Occipital lobe (tissue), 2 donors: ENCODE data around the gene SRGAP1. TPM values are rescaled to one million over a fixed set of nuclear protein-coding genes. Genes with fewer than 3 reads are reported as not detected.
A peak's percentile ranks its signal among the peaks of the same experiment; 100 is the strongest.

Source experiments
- DNase-seq: peaks from one replicate; lab custom pipeline; 2025; lab: John Stamatoyannopoulos, UW
- total RNA-seq: library from RNA; depleted of rRNA; stranded (reverse); fragments of >200 nt; gene quantifications from one replicate; pipeline ENCODE4 v1.2.3, GENCODE V29; 2014

SRGAP1 gene
- 40.7 TPM for total RNA-seq

DNA sequence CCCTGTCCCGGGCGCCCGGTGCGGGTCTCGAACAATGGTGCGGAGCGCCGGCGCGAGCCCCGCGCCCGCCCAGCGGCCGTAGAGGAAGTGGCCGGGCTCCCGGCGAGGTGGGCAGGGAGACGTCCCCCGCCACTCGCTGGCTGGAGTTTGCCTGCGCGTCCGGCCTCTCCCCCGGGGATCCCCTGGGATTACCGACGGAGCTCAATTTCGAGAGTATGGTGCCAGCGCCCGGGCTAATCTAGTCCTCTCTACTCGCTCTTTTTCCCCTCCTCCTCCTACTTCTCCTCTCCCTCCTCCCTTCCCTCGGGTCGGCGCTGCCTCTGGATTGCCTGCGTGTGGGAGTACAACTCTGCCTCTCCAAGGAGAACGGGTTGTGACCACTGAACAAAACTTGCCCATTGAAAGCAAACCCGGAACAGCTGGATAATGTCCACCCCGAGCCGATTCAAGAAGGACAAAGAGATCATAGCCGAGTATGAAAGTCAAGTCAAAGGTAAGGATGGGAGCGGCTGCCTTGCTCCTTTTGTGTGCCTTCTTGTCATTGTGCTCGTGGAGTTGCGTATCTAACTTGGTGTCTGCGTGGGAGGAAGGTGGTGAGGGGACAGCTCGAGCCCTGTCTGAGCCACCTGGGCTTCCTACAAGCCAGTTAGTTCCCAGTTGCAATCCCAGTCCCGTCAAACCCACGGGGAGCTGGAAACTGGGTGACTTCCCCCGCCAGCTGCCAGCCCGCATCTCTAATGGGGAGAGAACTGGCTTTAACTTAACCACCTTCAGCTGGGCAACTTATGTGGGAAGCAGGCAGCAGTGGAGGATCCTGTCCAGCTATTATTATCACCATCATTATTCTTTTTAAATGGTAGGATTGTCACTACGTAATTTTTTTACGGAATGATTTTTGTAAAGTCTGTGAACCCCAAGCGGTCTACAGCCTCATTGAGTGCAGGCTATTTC, at the start of gene SRGAP1:
TSS of gene SRGAP1 (plus strand) at position 310 of the 951 bp plus-strand sequence. CDS start at position 427, 117 bp downstream.
- DNase-seq = peak; percentile 17

DNA sequence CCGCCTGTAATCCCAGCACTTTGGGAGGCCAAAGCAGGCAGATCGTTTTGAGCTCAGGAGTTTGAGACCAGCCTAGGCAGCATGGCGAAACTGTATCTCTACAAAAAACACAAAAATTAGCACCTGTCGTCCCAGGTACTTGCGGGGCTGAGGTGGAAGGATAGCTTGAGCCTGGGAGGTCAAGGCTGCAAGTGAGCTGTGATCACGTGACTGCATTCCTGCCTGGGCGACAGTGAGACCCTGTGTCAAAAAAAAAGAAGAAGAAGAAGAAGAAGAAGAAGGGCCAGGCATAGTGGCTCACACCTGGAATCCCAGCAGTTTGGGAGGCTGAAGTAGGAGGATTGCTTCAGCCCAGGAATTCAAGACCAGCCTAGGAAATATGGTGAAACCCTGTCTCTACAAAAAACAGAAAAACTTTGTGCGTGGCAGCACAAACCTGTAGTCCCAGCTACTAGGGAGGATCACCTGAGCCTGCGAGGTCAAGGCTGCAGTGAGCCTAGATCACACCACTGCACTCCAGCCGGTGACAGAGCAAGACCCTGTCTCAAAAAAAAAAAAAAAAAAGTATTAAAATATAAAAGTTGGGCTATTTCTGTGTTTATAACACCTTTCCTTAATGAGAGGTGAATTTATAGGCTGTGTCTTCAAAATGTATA, 49.3 kb upstream of the SRGAP1 start:
- no peak for DNase-seq

DNA sequence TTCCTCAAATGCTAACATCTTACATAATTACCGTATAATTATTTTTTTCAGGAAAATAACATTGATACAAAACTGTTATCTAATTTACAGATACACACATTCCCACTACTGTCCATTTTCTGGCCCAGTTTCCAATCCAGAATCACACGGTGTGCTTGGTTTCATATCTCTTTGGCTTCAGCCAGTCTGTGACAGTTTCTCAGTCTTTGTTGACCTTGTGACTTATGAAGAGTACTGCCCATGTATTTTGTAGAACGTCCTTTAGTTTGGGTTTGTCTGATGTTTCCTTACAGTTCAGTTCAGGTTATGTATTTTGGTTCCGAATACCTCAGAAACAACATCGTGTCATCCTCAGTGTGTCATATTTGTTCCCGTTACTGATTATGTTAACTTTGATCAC, 48.6 kb upstream of the SRGAP1 start:
- no peak for DNase-seq

DNA sequence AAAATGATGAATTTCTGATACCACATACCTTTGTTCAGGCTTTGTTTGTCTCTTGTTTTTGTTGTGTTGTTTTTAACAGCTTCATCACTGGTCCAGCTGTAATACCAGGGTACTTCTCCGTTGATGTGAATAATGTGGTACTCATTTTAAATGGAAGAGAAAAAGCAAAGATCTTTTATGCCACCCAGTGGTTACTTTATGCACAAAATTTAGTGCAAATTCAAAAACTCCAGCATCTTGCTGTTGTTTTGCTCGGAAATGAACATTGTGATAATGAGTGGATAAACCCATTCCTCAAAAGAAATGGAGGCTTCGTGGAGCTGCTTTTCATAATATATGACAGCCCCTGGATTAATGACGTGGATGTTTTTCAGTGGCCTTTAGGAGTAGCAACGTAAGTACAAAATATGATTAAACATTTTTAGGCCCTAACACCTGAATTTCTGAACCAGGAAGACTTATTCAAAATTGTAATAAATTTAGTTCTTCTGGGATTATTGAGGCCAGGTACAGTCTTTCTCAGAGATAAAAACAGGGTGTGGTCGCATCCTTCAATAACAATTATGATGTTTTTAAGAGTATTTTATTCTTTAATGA, 42.4 kb upstream of the SRGAP1 start:
- DNase-seq = no peak

DNA sequence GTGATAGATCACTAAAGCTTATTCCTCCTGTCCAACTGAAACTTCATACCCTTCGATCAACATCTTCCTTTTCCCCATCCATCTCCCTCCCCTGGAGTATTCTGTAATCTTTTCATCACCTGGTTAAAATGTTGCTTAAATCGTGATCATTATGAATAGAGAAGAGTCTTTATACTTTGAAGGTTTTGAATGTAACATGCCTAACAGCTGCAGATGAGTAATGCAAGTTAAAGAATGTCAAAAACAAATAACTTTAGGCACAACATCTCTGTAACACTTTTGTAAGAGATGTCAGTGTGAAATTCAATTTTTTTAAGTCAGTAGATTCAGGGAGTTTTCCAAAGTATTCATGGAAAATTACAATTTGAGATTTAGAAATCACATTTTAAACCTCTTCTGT, 39.8 kb upstream of the SRGAP1 start:
- no peak for DNase-seq

DNA sequence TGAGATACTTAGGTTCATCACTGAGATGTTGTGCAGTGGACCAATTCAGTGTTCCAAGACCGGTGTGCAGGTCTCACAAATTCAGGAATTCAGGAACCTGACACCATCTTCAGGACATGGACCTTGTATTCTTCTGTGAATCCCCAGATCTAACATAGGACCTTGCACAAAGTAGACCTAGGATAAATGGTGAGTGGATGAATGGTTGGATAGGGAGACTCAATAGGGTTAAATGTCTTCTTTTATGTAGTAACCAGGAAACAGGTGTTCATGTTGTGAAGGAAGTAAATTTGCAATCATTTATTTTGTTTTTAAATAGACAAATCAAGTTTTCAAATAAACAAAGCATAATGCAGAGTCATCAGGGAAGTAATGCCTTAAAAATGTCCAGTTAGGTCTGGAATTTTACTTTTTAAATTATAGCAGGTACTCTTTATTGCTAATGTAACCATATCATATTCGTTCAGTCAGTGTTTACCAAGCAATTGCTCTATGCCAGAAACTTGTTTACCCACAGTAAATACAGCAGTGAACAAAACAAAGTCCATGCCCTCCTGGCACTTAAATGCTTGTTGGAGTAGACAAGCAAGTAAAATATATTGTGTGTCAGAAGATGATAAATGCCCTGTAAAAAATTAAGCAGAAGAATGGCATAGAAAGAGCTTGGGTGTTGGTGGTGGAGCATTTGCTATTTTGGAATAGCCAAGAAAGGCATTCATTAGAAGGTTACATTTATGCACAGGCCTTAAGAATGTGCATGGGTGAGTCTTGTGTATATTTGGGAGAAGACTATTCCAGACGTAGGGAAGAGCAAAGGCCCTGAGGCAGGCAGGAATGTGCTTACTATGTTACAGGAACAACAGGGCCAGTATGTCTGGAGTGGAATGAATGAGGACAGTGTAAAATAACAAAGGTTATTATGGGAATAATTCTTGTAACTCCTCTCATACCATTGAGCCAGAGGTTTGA, 38.5 kb upstream of the SRGAP1 start:
- no peak for DNase-seq

DNA sequence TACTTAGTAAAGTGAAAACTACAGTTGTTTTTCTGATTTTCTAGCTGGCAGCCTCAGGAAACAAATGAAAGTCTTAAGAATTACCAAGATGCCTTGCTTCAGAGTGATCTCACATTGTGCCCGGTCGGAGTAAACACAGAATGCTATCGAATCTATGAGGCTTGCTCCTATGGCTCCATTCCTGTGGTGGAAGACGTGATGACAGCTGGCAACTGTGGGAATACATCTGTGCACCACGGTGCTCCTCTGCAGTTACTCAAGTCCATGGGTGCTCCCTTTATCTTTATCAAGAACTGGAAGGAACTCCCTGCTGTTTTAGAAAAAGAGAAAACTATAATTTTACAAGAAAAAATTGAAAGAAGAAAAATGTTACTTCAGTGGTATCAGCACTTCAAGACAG, 35.9 kb upstream of the SRGAP1 start:
- DNase-seq = no peak

DNA sequence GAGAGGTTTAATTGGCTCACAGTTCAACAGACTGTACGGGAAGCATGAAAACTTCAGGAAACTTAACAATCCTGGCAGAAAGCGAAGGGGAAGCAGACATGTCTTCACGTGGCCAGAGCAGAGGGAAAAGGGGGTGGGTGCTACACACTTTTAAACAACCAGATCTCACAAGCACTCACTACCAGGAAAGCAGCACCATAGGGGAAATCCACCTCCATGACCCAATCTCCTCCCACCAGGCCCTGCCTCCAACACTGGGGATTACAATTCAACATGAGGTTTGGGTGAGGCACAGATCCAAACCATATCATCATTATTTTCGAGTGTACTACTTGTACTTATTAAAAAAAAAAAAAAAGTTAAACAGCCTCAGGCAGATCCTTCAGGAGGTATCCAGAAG, 34.9 kb upstream of the SRGAP1 start:
- no peak for DNase-seq

DNA sequence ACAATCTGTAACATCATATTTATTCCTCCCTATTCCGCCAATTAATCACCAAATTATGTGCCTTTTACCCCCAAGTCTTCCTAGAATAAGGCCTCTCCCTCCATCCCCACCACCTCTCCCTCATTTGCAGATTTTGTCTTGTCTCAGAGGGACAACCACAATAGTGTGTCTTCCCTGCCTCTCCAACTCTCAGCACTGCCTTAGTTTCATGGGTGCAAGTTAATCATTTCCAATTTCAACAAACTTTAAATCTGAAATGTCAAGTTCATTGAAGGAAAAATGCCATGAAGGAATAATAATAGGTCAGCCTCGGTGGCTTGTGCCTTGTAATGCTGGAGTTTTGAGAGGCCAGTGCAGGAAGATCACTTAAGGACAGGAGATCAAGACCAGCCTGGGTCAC, 33.2 kb upstream of the SRGAP1 start:
- no peak for DNase-seq

DNA sequence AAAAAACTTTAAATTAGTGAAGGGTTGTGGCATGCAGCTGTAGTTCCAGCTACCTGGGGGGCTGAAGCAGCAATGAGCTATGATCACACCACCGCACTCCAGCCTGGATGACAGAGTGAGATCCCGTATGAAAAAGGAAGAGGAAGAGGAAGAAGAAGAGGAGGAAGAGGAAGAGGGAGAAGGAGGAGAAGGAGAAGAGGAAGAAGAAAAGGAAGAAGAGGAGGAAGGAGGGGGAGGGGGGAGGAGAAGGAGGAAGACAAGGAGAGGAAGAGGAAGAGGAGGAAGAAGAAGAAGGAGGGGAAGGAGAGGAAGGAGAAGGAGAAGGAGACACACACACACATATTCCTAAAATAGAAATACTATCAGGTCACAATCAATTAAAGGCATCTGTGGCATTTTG, 32.7 kb upstream of the SRGAP1 start:
- no peak for DNase-seq

DNA sequence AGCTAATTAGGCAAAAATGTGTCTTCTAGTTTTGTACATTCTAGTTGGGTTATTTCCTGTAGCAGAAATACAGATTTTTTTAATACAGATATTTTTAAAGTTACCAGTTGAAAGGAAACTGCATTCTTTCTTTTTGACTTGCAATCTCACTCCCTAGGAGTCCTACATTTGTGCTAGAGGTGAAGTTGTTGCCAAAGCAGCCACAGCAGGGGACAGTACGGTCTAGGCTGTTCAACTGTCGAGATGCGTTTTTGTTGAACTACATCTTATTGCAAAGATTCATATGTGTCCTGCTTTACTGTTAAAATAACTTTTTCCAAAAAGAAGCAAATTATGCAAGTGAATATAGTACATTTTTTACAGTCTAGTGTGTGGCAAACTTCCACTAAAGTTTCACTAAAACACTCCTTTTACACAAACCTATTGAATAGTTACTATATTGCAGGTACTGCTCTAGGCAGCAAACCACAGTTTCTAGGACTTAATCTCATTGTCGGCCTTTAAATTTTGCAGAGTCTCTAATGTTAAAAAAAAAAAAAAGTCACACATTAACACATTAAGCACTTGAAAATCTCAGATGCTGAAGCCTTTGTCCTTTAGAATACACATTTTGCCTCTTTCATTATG, 30.2 kb upstream of the SRGAP1 start:
- DNase-seq = no peak

DNA sequence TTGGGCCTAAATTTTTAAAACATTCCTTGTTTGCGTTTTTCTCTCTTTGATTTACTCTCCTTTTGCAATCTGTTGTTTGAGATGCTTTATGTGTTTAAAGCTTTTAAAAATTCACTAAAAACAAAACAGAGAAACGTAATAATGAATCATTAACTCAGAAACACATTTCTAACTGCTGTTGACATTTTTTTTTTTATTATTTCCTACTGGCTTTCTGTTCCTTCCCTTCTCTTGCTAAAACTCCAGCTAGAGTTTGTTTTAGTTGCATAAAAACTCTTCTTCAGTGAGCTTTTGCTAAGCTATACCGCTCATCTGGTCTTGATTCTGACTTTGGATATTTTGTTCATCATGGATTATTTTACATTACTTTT, 29.0 kb upstream of the SRGAP1 start:
- no peak for DNase-seq

DNA sequence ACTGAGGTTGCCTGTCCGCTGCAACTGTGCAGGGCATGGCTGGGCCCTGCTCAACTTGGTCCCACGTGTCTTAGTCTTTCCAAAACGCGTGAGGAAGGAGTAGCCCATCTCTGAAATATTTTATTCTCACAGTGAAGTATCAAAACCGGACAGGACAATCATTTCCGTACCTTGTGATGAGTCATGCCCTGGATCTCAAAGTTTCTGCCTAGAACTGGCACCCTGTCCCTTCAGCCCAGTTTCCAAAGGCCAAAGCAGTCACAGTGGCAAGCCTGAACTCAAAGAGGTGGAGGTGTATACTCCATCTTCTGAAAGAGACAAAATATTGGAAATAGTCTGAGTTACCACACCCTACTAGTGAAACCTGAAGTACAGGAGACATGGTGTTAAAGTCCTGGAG, 28.5 kb upstream of the SRGAP1 start:
- no peak for DNase-seq

DNA sequence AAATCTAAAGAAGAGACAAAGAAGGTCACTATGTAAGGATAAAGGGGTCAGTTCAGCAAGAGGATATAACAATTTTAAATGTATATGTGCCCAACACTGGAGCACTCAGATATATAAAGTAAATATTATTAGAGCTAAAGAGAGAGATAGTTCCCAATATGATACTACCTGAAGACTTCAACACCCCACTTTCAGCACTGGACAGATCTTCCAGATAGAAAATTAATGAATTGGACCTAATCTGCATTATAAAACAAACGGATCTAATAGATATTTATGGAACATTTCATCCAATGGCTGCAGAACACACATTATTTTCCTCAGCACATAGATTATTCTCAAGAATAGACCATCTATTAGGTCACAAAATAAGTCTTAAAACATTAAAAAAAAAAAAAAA, 24.1 kb upstream of the SRGAP1 start:
- no peak for DNase-seq

DNA sequence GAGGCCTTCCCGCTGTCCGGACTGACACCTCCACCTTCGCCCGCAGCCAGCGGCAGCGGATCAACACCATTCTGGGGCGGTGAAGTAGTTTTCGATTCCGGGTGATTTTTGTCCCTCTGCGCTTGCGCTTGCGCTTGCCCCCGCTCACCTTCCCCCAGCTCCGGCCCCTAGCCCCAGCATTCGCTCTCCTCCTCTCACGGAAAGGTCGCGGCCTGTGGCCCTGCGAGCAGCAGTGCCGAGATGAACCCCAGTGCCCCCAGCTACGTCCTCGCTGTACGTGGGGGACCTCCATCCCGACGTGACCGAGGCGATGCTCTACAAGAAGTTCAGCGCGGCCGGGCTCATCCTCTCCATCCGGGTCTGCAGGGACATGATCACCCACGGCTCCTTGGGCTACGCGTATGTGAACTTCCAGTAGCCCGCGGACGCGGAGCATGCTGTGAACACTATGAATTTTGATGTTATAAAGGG, 22.7 kb upstream of the SRGAP1 start:
- no peak for DNase-seq

DNA sequence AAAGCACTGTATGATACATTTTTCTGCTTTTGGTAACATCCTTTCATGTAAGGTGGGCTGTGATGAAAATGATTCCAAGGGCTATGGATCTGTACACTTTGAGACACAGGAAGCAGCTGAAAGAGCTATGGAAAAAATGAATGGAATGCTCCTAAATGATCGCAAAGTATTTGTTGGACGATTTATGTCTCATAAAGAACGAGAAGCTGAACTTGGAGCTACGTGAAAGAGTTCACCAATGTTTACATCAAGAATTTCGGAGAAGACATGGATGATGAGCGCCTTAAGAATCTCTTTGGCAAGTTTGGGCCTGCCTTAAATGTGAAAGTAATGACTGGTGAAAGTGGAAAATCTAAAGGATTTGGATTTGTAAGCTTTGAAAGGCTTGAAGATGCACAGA, 22.1 kb upstream of the SRGAP1 start:
- no peak for DNase-seq

DNA sequence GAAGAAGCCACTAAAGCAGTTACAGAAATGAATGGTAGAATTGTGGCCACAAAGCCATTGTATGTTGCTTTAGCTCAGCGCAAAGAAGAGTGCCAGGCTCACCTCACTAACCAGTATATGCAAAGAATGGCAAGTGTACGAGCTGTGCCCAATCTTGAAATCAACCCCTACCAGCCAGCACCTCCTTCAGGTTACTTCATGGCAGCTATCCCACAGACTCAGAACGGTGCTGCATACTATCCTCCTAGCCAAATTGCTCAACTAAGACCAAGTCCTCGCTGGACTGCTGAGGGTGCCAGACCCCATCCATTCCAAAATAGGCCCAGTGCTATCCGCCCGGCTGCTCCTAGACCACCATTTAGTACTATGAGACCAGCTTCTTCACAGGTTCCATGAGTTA, 21.5 kb upstream of the SRGAP1 start:
- no peak for DNase-seq

DNA sequence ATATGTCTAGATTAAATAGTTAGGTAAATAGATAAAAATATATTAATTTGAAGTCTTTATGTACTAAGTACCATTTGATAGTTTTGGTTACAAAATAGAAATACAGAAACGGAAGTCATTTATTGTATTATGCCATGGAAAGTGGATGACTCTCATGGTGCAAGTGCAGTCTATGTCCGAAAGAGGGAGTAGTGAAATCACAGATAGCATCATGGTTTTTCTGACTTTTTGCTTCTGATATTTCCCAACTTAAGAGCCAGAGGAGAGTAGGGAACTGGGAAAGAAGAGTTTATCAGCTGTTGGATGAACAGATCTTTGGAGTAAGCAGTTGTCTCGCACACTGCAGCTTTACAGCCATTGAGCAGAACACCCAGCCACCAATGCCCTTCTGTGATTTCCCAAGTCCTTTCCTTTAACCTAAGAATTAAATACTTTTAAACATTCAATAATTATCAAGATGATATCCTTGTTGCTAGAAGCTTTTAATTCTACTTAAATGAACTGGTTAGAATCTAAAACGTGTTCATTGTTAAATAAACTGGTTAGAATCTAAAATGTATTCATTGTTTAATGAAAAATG, 18.4 kb upstream of the SRGAP1 start:
- DNase-seq = no peak

DNA sequence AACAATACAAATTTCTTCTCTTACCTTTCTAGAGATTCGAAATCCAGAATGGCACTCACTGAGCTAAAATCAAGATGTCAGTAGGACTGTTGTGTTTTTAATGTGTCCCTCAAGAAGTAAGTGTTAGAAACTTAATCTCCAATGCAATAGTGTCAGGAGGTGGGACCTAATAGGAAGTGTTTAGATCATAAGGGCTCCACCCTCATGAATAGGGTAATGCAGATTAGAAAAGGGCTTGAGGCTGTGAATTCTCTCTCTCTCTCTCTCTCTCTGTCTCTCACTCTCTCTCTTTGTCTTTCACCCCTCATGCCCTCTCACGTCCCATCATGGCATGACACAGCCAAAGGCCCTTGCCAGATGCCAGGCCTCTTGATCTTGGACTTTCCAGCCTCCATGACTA, 15.6 kb upstream of the SRGAP1 start:
- no peak for DNase-seq

DNA sequence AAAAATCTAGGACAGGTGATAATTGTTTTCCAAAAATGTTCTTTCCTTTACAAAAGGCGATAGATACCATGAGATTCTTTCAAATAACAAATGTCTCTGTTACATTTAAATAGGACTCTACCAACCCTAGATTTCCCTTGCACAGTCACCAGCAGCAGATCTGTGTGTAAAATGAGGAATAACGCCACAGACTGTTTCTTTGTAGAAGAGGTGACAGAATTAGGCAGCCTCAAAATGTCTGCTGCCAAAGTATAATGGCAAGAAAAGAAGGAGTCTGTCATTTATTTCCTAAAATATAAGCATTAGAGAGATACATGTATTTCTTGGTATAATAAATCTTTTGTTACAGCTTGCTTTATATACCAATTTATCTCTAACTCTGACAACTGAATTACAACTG, 8.5 kb upstream of the SRGAP1 start:
- DNase-seq = no peak
